Tibial nerve (tissue), 4 donors: Measurements from ENCODE around the gene MFSD11. TPM values are rescaled to one million over a fixed set of nuclear protein-coding genes. Genes with fewer than 3 reads are reported as not detected.
A peak's percentile ranks its signal among the peaks of the same experiment; 100 is the strongest.

ENCODE experiments used
- DNase-seq, 2 donors: peaks; one replicate each; pipeline ENCODE4 v3.0.0-alpha.2; 2019; ENCODE audit warnings: low spot score in 2 of 2
- H3K27ac ChIP-seq, 4 donors: fragments of 200-600 bp; sonication (generic) in 3 of 4; one replicate each; pipeline ENCODE4 v1.5.1; 2017 to 2019; ENCODE audit warnings: mild to moderate bottlenecking in 1 of 4
- H3K27me3 ChIP-seq, 2 donors: fragments of 200-600 bp; sonication (generic) in 1 of 2; one replicate each; pipeline versions ENCODE4 v1.5.1 to v1.6.0; 2017 to 2019
- H3K36me3 ChIP-seq, 3 donors: fragments of 200-600 bp; sonication (generic); one replicate each; pipeline ENCODE4 v1.5.1; 2018 to 2019
- H3K4me1 ChIP-seq, 4 donors: fragments of 200-600 bp; sonication (generic) in 3 of 4; one replicate each; pipeline ENCODE4 v1.5.1; 2017 to 2019
- H3K4me3 ChIP-seq, 4 donors: fragments of 200-600 bp; sonication (generic) in 3 of 4; one replicate each; pipeline ENCODE4 v1.5.1; 2017 to 2019; ENCODE audit warnings: mild to moderate bottlenecking in 1 of 4, moderate library complexity in 1 of 4
- H3K9me3 ChIP-seq, 4 donors: fragments of 200-600 bp; sonication (generic) in 3 of 4; one replicate each; pipeline ENCODE4 v1.5.1; 2017 to 2019
- CTCF ChIP-seq, 5 experiments: fragments of 200-600 bp in 3 of 5; fragments of 450-650 bp in 2 of 5; sonication (generic) in 3 of 5; IDR thresholded peaks; one replicate each; pipeline ENCODE4 v1.5.1; 2016 to 2019; ENCODE audit warnings: antibody characterized with exemption in 5 of 5, mild to moderate bottlenecking in 3 of 5, moderate library complexity in 2 of 5
- EP300 ChIP-seq, 2 donors: sonication (generic); formaldehyde crosslinking; IDR thresholded peaks; one replicate each; pipeline ENCODE4 v1.6.1; 2017; ENCODE audit warnings: antibody characterized with exemption in 2 of 2, mild to moderate bottlenecking in 1 of 2
- POLR2A ChIP-seq, 2 donors: fragments of 450-650 bp; IDR thresholded peaks; one replicate each; pipeline ENCODE4 v1.6.1; 2017; ENCODE audit warnings: antibody characterized with exemption in 2 of 2, mild to moderate bottlenecking in 2 of 2, moderate library complexity in 2 of 2
- WGBS, 2 donors: methylation state at CpG; one replicate each; pipeline ENCODE4 v1.1.5; 2018; 5-methylcytosine and 5-hydroxymethylcytosine counted together
- total RNA-seq, 4 donors: library from RNA; depleted of rRNA; stranded (reverse); fragments of >200 nt; gene quantifications; one replicate each; pipeline ENCODE4 v1.1.0, GENCODE V29; 2016

The MFSD11 gene
- total RNA-seq, 4 donors from 2014 or later, result 25.8 to 61.0 (median 37.1) TPM

- H3K9me3 ChIP-seq, result no peaks in the 10 kb centered on the region
- TF ChIP-seq POLR2A (IDR thresholded peaks at IDR 0.05) (no peak), EP300 (IDR thresholded peaks at IDR 0.05) (no peak), CTCF (IDR thresholded peaks at IDR 0.05) (no peak)
- H3K4me3 ChIP-seq, result no peak overlapping the region
- DNase-seq, result no peak
- 88% methylated on average over 14 of the region's 14 CpGs for WGBS, 2 donors
- no peaks in the 10 kb centered on the region for H3K36me3 ChIP-seq
- no peaks in the 10 kb centered on the region for H3K27me3 ChIP-seq
- H3K4me1 ChIP-seq, result peaks cover 0 to 83% (median 24%) of the 10 kb centered on the region in 4 donors
- H3K27ac ChIP-seq, result peak overlapping the region in 1 of 4 donors; percentile 11
Measured at GRCh38 chr17:76691379-76692191, 46.3 kb upstream of the MFSD11 start.

- Histone ChIP-seq H3K27me3 (no peaks in the 10 kb centered on the region), H3K36me3 (no peaks in the 10 kb centered on the region), H3K4me1 (peaks cover 0 to 85% (median 26%) of the 10 kb centered on the region in 4 donors), H3K9me3 (no peaks in the 10 kb centered on the region), H3K4me3 (no peak overlapping the region), H3K27ac (peak overlapping the region in 2 of 4 donors; percentile 22 to 23)
- 66 to 70% methylated on average over 16 of the region's 16 CpGs for WGBS, 2 donors
- DNase-seq, result no peak
- TF ChIP-seq EP300 (IDR thresholded peaks at IDR 0.05) (no peak), CTCF (IDR thresholded peaks at IDR 0.05) (no peak), POLR2A (IDR thresholded peaks at IDR 0.05) (no peak)
Measured at GRCh38 chr17:76695059-76695831, 42.7 kb upstream of the MFSD11 start.

DNA sequence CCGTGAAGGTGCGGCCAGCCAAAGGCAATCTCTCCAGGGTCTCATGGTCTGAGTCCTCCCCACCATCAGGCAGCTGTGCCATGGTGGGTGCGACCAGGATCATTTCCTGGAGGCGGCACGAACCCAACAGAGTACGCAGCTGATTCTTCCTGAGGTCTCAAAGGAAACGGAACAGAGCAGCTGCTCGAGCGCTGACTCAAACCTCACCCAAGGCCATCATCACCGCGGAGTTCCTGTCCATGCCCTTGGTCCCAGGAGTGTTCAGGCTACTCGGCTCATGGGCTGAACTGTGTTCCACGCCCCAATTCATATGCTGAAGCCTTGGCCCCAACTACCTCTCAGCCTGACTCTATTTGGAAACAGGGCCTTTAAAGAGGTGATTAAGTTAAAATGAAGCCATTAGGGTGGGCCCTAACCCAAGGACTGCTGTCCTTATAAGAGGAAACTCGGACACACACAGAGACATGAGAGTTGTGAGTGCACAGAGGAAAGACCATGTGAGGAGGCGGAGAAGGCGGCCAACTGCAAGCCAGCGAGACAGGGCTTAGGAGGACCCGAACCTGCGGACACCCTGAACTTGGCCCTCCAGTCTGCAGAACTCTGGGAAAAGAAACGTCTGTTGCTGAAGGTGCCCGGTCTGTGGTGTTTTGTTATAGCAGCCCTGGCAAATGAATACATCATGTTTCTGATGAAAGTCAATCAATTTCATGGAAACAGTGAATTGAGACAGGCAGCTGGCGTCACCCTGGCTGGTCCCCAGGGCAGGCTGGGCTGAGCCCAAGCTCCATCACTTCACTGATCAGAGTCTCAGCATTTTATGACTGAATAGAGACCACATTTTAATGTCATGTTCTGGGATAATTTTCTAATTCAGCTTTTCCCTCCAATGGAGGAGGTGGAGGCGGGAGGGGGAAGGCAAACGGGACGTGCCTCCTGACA, 40.9 kb upstream of the MFSD11 start:
- Histone ChIP-seq H3K4me1 (peaks cover 0 to 86% (median 40%) of the 10 kb centered on the region in 4 donors), H3K4me3 (no peak overlapping the region)
- DNase-seq, result no peak

More for the DNA sequence above, 40.9 kb upstream of the MFSD11 start:
- TF ChIP-seq CTCF (IDR thresholded peaks at IDR 0.05), result no peak
- peak in 1 of 2 donors; percentile 28 for TF ChIP-seq EP300 (IDR thresholded peaks at IDR 0.05)
- Histone ChIP-seq H3K9me3 (no peaks in the 10 kb centered on the region), H3K27me3 (no peaks in the 10 kb centered on the region), H3K27ac (peak overlapping the region in 3 of 4 donors; percentile 16 to 79 (median 61)), H3K36me3 (no peaks in the 10 kb centered on the region)
- WGBS, 2 donors, result 61 to 74% methylated on average over 25 of the region's 25 CpGs
